Gastroesophageal sphincter (tissue), 4 donors: ENCODE measurements around the gene DCTN1. TPM values are rescaled to one million over a fixed set of nuclear protein-coding genes. Genes with fewer than 3 reads are reported as not detected.

Experiments
- ATAC-seq: fragments of 150-250 bp; one replicate; pipeline ENCODE4 v1.9.1; 2016; ENCODE audit warnings: mild to moderate bottlenecking, moderate library complexity
- H3K27ac ChIP-seq, 4 donors: fragments of 200-600 bp; sonication (generic) in 3 of 4; 1 replicate in 3 of 4; 2 replicates in 1 of 4; pipeline ENCODE4 v1.5.1; 2016 to 2019
- H3K27me3 ChIP-seq: fragments of 200-600 bp; sonication (generic); one replicate; pipeline ENCODE4 v1.5.1; 2019
- H3K36me3 ChIP-seq, 2 donors: fragments of 200-600 bp; sonication (generic); one replicate each; pipeline ENCODE4 v1.5.1; 2019; ENCODE audit warnings: control low read depth in 1 of 2
- H3K4me1 ChIP-seq, 3 donors: fragments of 200-600 bp; sonication (generic); 1 replicate in 2 of 3; 2 replicates in 1 of 3; pipeline ENCODE4 v1.5.1; 2016 to 2019; ENCODE audit warnings: control low read depth in 2 of 3
- H3K4me3 ChIP-seq, 2 donors: fragments of 200-600 bp; sonication (generic); one replicate each; pipeline ENCODE4 v1.5.1; 2019; ENCODE audit warnings: mild to moderate bottlenecking in 1 of 2, moderate library complexity in 1 of 2
- H3K9me3 ChIP-seq, 3 donors: fragments of 200-600 bp; sonication (generic); one replicate each; pipeline ENCODE4 v1.5.1; 2017 to 2019; ENCODE audit warnings: control low read depth in 2 of 3
- EP300 ChIP-seq: sonication (generic); formaldehyde crosslinking; IDR thresholded peaks from one replicate; pipeline ENCODE4 v1.6.1; 2017; ENCODE audit warnings: antibody characterized with exemption, mild to moderate bottlenecking
- POLR2A ChIP-seq, 2 donors: fragments of 450-650 bp; IDR thresholded peaks; one replicate each; pipeline ENCODE4 v1.6.1; 2017; ENCODE audit warnings: antibody characterized with exemption in 2 of 2, mild to moderate bottlenecking in 2 of 2, moderate library complexity in 1 of 2
- POLR2AphosphoS5 ChIP-seq: sonication (generic); formaldehyde crosslinking; IDR thresholded peaks from one replicate; pipeline ENCODE4 v1.6.1; 2017; ENCODE audit warnings: antibody characterized with exemption
- WGBS, 2 donors: methylation state at CpG; one replicate each; pipeline ENCODE4 v1.1.5; 2018; ENCODE audit warnings: low coverage in 1 of 2; 5-methylcytosine and 5-hydroxymethylcytosine counted together
- total RNA-seq, 4 donors: library from RNA; depleted of rRNA; stranded (reverse); fragments of >200 nt; gene quantifications; one replicate each; pipeline ENCODE4 v1.1.0, GENCODE V29; 2016
- TF ChIP-seq, protein P1 (sequence below), 4 experiments: fragments of 200-600 bp in 2 of 4; fragments of 450-650 bp in 2 of 4; sonication (generic) in 1 of 4; IDR thresholded peaks; one replicate each; pipeline ENCODE4 v1.5.1; 2017 to 2019; ENCODE audit warnings: antibody characterized with exemption in 4 of 4, mild to moderate bottlenecking in 2 of 4, moderate library complexity in 2 of 4

DCTN1 gene
- total RNA-seq, 4 donors from 2014 or later, result 132 to 197 (median 170) TPM

GRCh38 chr2:74369976-74370375 is 10.1 kb downstream of the DCTN1 start:
- Histone ChIP-seq H3K27me3 (no peaks in the 10 kb centered on the region), H3K4me3 (no peak overlapping the region), H3K4me1 (peaks cover 0 to 42% (median 13%) of the 10 kb centered on the region in 3 donors), H3K36me3 (peaks cover 0 to 70% of the 10 kb centered on the region in 2 donors), H3K27ac (no peak overlapping the region), H3K9me3 (no peaks in the 10 kb centered on the region)
- no peak for ATAC-seq
- TF ChIP-seq POLR2A (IDR thresholded peaks at IDR 0.05) (no peak), EP300 (no peak), POLR2AphosphoS5 (no peak)
- TF ChIP-seq, protein P1, sequence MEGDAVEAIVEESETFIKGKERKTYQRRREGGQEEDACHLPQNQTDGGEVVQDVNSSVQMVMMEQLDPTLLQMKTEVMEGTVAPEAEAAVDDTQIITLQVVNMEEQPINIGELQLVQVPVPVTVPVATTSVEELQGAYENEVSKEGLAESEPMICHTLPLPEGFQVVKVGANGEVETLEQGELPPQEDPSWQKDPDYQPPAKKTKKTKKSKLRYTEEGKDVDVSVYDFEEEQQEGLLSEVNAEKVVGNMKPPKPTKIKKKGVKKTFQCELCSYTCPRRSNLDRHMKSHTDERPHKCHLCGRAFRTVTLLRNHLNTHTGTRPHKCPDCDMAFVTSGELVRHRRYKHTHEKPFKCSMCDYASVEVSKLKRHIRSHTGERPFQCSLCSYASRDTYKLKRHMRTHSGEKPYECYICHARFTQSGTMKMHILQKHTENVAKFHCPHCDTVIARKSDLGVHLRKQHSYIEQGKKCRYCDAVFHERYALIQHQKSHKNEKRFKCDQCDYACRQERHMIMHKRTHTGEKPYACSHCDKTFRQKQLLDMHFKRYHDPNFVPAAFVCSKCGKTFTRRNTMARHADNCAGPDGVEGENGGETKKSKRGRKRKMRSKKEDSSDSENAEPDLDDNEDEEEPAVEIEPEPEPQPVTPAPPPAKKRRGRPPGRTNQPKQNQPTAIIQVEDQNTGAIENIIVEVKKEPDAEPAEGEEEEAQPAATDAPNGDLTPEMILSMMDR (IDR thresholded peaks at IDR 0.05), result no peak
- WGBS, 2 donors, result 97 to 100% methylated on average over 2 to 6 of the region's 7 CpGs

GRCh38 chr2:74368499-74368898 is 11.6 kb downstream of the DCTN1 start:
- WGBS, 2 donors, result 90% methylated on average over 1 to 5 of the region's 5 CpGs
- Histone ChIP-seq H3K27ac (no peak overlapping the region), H3K27me3 (no peaks in the 10 kb centered on the region), H3K9me3 (no peaks in the 10 kb centered on the region), H3K36me3 (peaks cover 0 to 85% of the 10 kb centered on the region in 2 donors), H3K4me1 (peaks cover 0 to 34% (median under 1%) of the 10 kb centered on the region in 3 donors), H3K4me3 (no peak overlapping the region)
- TF ChIP-seq POLR2A (IDR thresholded peaks at IDR 0.05), result no peak
- TF ChIP-seq, protein P1 (IDR thresholded peaks at IDR 0.05), result no peak
- TF ChIP-seq EP300, result no peak
- TF ChIP-seq POLR2AphosphoS5, result no peak
- ATAC-seq, result no peak

DNA sequence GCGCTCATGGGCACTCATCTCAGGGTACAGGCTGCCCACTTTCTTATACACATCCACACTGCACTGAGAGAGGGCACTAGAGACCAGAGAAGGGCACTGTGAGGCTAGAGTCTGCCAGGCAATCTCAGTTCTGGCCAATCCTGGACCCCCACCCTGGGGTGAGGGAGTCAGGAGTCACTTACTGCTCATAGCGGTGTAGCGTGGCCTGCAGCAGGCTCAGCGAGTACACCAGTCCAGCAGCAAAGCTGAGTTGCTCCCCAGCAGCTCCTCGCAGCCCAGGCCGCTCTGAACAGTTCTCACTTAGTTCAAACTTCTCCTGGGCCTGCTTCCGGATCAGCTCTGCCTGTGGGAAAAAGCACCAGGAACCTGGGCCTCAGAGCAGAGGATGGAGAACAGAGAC is 12.3 kb downstream of the DCTN1 start:
- H3K4me3 ChIP-seq, result no peak overlapping the region
- H3K27ac ChIP-seq, result no peak overlapping the region
- H3K27me3 ChIP-seq, result no peaks in the 10 kb centered on the region
- H3K9me3 ChIP-seq, result no peaks in the 10 kb centered on the region
- H3K36me3 ChIP-seq, result peaks cover 0 to 92% of the 10 kb centered on the region in 2 donors
- ATAC-seq, result no peak
- peaks cover 0 to 27% (median 0%) of the 10 kb centered on the region in 3 donors for H3K4me1 ChIP-seq
- TF ChIP-seq POLR2A (IDR thresholded peaks at IDR 0.05), result no peak
- no peak for TF ChIP-seq EP300
- no peak for TF ChIP-seq POLR2AphosphoS5
- TF ChIP-seq, protein P1 (IDR thresholded peaks at IDR 0.05), result no peak
- no CpG with 5 or more reads among the region's 7 CpGs for WGBS, 2 donors

DNA sequence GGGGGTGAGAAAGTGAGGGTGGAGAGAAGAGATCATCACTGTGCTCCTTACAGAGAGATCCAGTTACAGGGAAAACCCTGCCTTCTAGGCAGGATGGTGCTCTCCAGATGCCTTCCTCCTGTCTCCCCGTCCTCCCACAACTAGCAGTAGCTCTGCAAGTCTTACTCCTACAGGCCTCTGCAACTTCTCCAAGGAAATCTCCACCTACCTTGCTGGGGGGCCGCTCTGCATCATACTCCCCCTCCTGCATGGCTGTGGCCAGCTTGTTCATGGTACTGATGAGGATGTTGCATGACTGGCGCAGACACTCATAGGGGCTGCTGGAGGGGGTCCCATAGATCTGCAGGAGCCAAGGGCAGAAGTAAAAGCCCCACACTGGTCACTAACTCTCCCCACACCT is 14.1 kb downstream of the DCTN1 start:
- no peak overlapping the region for H3K27ac ChIP-seq
- H3K4me3 ChIP-seq, result no peak overlapping the region
- H3K4me1 ChIP-seq, result peaks cover 0 to 17% (median 0%) of the 10 kb centered on the region in 3 donors
- ATAC-seq, result no peak
- H3K36me3 ChIP-seq, result peaks cover 0 to 100% of the 10 kb centered on the region in 2 donors
- TF ChIP-seq POLR2AphosphoS5 (no peak), EP300 (no peak), POLR2A (IDR thresholded peaks at IDR 0.05) (no peak)
- TF ChIP-seq, protein P1 (IDR thresholded peaks at IDR 0.05), result no peak
- WGBS, 2 donors, result no CpG with 5 or more reads among the region's 3 CpGs
- H3K9me3 ChIP-seq, result no peaks in the 10 kb centered on the region
- H3K27me3 ChIP-seq, result no peaks in the 10 kb centered on the region
